Measurements from ENCODE around the gene NFX1.
A peak's percentile ranks its signal among the peaks of the same experiment; 100 is the strongest.

Gene NFX1

GRCh38 chr9:33415501-33416038, 125.3 kb downstream of the NFX1 start:
- in situ Hi-C loops (cut with HindIII; ENCODE audit: low pct_unique_long_range_greater_than_20kb, low sequenced_read_pairs) = no loop called here
- TF ChIP-seq JUND (IDR thresholded peaks at IDR 0.05; ENCODE audit: low read depth) = no peak
- peak; percentile 70 to 98 for DNase-seq (ENCODE audit: low read depth in 1 of 2, low spot score in 1 of 2)

DNA sequence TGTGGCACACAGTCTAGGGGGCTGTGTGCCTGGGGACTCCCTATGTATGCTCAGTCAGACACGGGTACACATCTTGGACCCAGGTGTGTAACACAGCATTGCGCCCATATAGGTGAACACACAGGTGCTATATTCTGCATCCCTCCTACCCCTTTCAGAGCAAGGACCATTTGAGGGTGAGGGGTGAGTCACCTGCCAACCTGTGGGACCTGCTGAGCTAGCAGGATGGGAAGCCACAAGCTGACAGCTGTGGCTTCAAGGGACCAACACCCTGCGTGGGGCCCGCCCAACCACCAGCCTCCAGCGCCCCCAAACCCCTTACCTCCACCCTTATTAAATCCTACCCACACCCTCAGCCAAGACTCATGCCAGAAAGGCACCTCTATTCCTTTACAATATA, 126.7 kb downstream of the NFX1 start:
- TF ChIP-seq JUND (IDR thresholded peaks at IDR 0.05; ENCODE audit: low read depth) = no peak
- in situ Hi-C loops (cut with HindIII; ENCODE audit: low pct_unique_long_range_greater_than_20kb, low sequenced_read_pairs) = no loop called here
- no peak for DNase-seq (ENCODE audit: low read depth in 1 of 2, low spot score in 1 of 2)

- in situ Hi-C loops (cut with HindIII; ENCODE audit: low pct_unique_long_range_greater_than_20kb, low sequenced_read_pairs) = no loop called here
- no peak for TF ChIP-seq JUND (IDR thresholded peaks at IDR 0.05; ENCODE audit: low read depth)
- no peak for DNase-seq (ENCODE audit: low read depth in 1 of 2, low spot score in 1 of 2)
Measured at GRCh38 chr9:33418090-33418489, 127.8 kb downstream of the NFX1 start.

DNA sequence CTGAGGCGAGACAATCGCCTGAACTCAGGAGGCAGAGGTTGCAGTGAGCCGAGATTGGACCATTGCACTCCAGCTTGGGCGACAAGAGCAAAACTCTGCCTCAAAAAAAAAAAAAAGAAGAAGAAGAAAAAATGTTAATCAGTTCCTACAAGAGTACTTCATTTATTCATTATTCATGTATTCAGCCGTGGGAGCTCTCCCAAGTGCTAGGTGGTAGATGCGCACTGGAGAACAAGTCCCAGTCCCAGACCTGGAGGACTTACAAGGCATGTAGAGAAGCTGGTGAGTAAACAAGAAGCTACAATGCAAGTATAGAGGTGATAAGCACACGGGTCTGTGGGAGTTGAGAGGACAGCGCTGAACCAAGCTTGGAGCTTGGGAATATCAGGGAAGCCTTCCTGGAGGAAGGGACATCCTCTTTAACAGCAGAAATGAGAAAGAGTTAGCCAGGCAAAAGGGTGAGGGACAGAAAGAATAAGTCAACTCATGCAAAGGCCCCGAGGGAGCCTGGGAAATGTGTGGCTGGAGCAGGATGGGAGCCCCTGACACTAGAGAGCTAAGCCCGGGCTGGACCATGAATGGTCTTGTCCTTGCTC, 129.5 kb downstream of the NFX1 start:
- in situ Hi-C loops (cut with HindIII; ENCODE audit: low pct_unique_long_range_greater_than_20kb, low sequenced_read_pairs) = no loop called here
- TF ChIP-seq JUND (IDR thresholded peaks at IDR 0.05; ENCODE audit: low read depth) = no peak
- no peak for DNase-seq (ENCODE audit: low read depth in 1 of 2, low spot score in 1 of 2)
